SK-N-DZ (cell line): ENCODE data around the gene CACNB1.
"Not testable (repeated sequence)": the region's sequence is repeated elsewhere in the genome, so short reads cannot be mapped to it uniquely, and the experiment has no call there.

Experiments
- DNase-seq: peaks from one replicate; pipeline ENCODE4 v3.0.0-alpha.2; 2015; ENCODE audit warnings: low spot score

CACNB1 gene

GRCh38 chr17:39175695-39176093 lies 21.8 kb downstream of the CACNB1 start:
- DNase-seq = no peak

GRCh38 chr17:39174920-39175694 lies 22.4 kb downstream of the CACNB1 start:
- peak; percentile 68 for DNase-seq

- DNase-seq = no peak
Observed at GRCh38 chr17:39173526-39174274, 23.8 kb downstream of the CACNB1 start.

- no peak for DNase-seq
Observed at GRCh38 chr17:39173080-39173479, 24.4 kb downstream of the CACNB1 start.

- no peak for DNase-seq
Observed at GRCh38 chr17:39171933-39172332, 25.5 kb downstream of the CACNB1 start.

- no peak for DNase-seq
Observed at GRCh38 chr17:39170558-39170957, 26.9 kb downstream of the CACNB1 start.

GRCh38 chr17:39170109-39170508 lies 27.4 kb downstream of the CACNB1 start:
- DNase-seq = no peak

GRCh38 chr17:39169518-39169917 lies 28.0 kb downstream of the CACNB1 start:
- DNase-seq = no peak

- no peak for DNase-seq
Observed at GRCh38 chr17:39169101-39169500, 28.4 kb downstream of the CACNB1 start.

- not testable (repeated sequence) for DNase-seq
Observed at GRCh38 chr17:39168503-39168902, 29.0 kb downstream of the CACNB1 start.

- no peak for DNase-seq
Observed at GRCh38 chr17:39167476-39167875, 30.0 kb downstream of the CACNB1 start.

GRCh38 chr17:39166437-39167335 lies 30.8 kb downstream of the CACNB1 start:
- no peak for DNase-seq

GRCh38 chr17:39165841-39166349 lies 31.6 kb downstream of the CACNB1 start, which contains the start of gene ARL5C:
ARL5C (minus strand) TSS chr17:39166161; CDS start chr17:39165760, 401 bp downstream.
- no peak for DNase-seq

- no peak for DNase-seq
Observed at GRCh38 chr17:39165178-39165840, 32.2 kb downstream of the CACNB1 start.

GRCh38 chr17:39164675-39165143 lies 32.8 kb downstream of the CACNB1 start:
- DNase-seq = peak; percentile 93

GRCh38 chr17:39161962-39162361 lies 35.5 kb downstream of the CACNB1 start:
- no peak for DNase-seq

GRCh38 chr17:39158623-39159022 lies 38.8 kb downstream of the CACNB1 start:
- DNase-seq = no peak

- DNase-seq = no peak
Observed at GRCh38 chr17:39156491-39156890, 41.0 kb downstream of the CACNB1 start.

- DNase-seq = no peak
Observed at GRCh38 chr17:39155654-39156053, 41.8 kb downstream of the CACNB1 start.

GRCh38 chr17:39153599-39154051 lies 43.8 kb downstream of the CACNB1 start:
- peak; percentile 90 for DNase-seq
